Loucy (cell line): ENCODE measurements around the gene BACE1.

ENCODE experiments used
- CTCF ChIP-seq: fragments of 200-600 bp; sonication (generic); conservative IDR thresholded peaks from 2 replicates; pipeline ENCODE4 v1.5.1; 2014; ENCODE audit warnings: mild to moderate bottlenecking, antibody characterized with exemption, low read length
- EZH2phosphoT487 ChIP-seq: fragments of 200-600 bp; IDR thresholded peaks from 2 replicates; pipeline ENCODE4 v1.6.1; 2018; ENCODE audit warnings: antibody characterized with exemption, mild to moderate bottlenecking, moderate library complexity, borderline replicate concordance

GRCh38 chr11:117337076-117337475 is 21.0 kb upstream of the BACE1 start:
- no peak for TF ChIP-seq EZH2phosphoT487
- no peak for TF ChIP-seq CTCF
